Stimulated activated CD4-positive, alpha-beta T cell treated with anti-CD3 and anti-CD28 coated beads, Interleukin-15, amount 100 ng/mL, for 1 hour (primary cell): Measurements from ENCODE around the gene NPHP4.
"Not testable (repeated sequence)": the region's sequence is repeated elsewhere in the genome, so short reads cannot be mapped to it uniquely, and the experiment has no call there.

Experiments
- DNase-seq, 2 donors: peaks; one replicate each; pipeline ENCODE4 v3.0.0-alpha.2; 2020; ENCODE audit warnings: low read depth in 1 of 2, low spot score in 1 of 2

The NPHP4 gene

GRCh38 chr1:6024376-6024775 is 32.2 kb upstream of the NPHP4 start:
- no peak for DNase-seq

GRCh38 chr1:6023346-6023745 is 31.1 kb upstream of the NPHP4 start:
- DNase-seq = no peak

GRCh38 chr1:6022193-6022592 is 30.0 kb upstream of the NPHP4 start:
- DNase-seq = no peak

- DNase-seq = no peak
These were observed 27.1 kb upstream of the NPHP4 start for GRCh38 chr1:6019166-6019845.

- DNase-seq = not testable (repeated sequence)
These were observed 25.4 kb upstream of the NPHP4 start for GRCh38 chr1:6017654-6018053.

GRCh38 chr1:6016191-6016865 is 24.1 kb upstream of the NPHP4 start:
- no peak for DNase-seq

GRCh38 chr1:6014130-6014999 is 22.1 kb upstream of the NPHP4 start:
- no peak for DNase-seq

GRCh38 chr1:6013491-6013890 is 21.3 kb upstream of the NPHP4 start:
- no peak for DNase-seq

- no peak for DNase-seq
These were observed 20.5 kb upstream of the NPHP4 start for GRCh38 chr1:6012529-6013318.

GRCh38 chr1:6011946-6012258 is 19.7 kb upstream of the NPHP4 start:
- no peak for DNase-seq

- no peak for DNase-seq
These were observed 19.1 kb upstream of the NPHP4 start for GRCh38 chr1:6011161-6011945.

GRCh38 chr1:6010554-6010953 is 18.3 kb upstream of the NPHP4 start:
- no peak for DNase-seq

GRCh38 chr1:6009120-6010040 is 17.2 kb upstream of the NPHP4 start:
- DNase-seq = no peak

- no peak for DNase-seq
These were observed 16.5 kb upstream of the NPHP4 start for GRCh38 chr1:6008696-6009095.

GRCh38 chr1:6008084-6008415 is 15.8 kb upstream of the NPHP4 start:
- no peak for DNase-seq

GRCh38 chr1:6007318-6008083 is 15.3 kb upstream of the NPHP4 start:
- DNase-seq = no peak

- no peak for DNase-seq
These were observed 14.7 kb upstream of the NPHP4 start for GRCh38 chr1:6006882-6007281.

- DNase-seq = no peak
These were observed 13.2 kb upstream of the NPHP4 start for GRCh38 chr1:6005276-6005917.
